Measurements from ENCODE around the gene CPED1. TPM values are rescaled to one million over a fixed set of nuclear protein-coding genes. Genes with fewer than 3 reads are reported as not detected.
"Not testable (repeated sequence)": the region's sequence is repeated elsewhere in the genome, so short reads cannot be mapped to it uniquely, and the experiment has no call there.

CPED1 gene
- total and polyA plus RNA-seq, 7 experiments from 2014 or later = 0.10 to 4.5 (median 0.40) TPM; not detected in 2

DNA sequence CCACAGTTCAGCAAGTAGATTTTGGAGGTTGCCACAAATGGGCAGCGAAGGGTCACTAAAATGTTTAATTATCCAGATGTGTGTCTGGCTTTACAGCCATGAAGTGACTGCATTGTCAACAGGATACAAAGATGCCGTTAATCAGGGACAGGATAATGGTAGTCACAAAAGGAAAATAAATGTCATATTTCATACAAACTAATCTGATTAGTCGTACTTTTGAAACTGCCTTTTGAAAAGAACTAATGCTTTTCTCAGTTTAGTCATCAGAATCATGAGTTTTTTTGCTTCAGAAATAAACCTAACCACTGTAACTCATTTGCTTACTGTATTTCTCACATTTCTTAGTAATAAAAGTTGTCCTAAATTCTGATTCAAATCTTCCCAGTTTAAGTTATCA is 318.1 kb downstream of the CPED1 start:
- Histone ChIP-seq H3K27me3 (ENCODE audit: control insufficient read depth in 2 of 2, insufficient read depth in 2 of 2, low read length in 2 of 2) (no peaks in the 10 kb centered on the region), H3K9me3 (ENCODE audit: control insufficient read depth in 2 of 3, low read length in 3 of 3) (no peaks in the 10 kb centered on the region), H3K27ac (ENCODE audit: low read depth, low read length) (no peak overlapping the region), H3K4me1 (ENCODE audit: control insufficient read depth in 2 of 2, insufficient read depth in 2 of 2, low read length in 2 of 2) (no peaks in the 10 kb centered on the region), H3K4me3 (ENCODE audit: low read length) (no peak overlapping the region), H3K36me3 (ENCODE audit: control insufficient read depth in 2 of 3, insufficient read depth in 3 of 3, low read length in 3 of 3) (no peaks in the 10 kb centered on the region)
- H3K27ac Mint-ChIP-seq = no peak overlapping the region
- CTCF ChIA-PET = no interaction called here
- POLR2A ChIA-PET = no interaction called here
- H3K4me1 Mint-ChIP-seq = no peaks in the 10 kb centered on the region
- intact Hi-C loops (cut with micrococcal nuclease) = no loop called here
- H3K4me3 Mint-ChIP-seq = no peak overlapping the region
- peaks cover 0 to 6% (median 1%) of the 10 kb centered on the region in 11 donors for H3K9me3 Mint-ChIP-seq
- no peaks in the 10 kb centered on the region for H3K36me3 Mint-ChIP-seq
- peaks cover 17 to 31% (median 23%) of the 10 kb centered on the region in 5 donors for H3K27me3 Mint-ChIP-seq
- ATAC-seq (no peak), DNase-seq (no peak)

DNA sequence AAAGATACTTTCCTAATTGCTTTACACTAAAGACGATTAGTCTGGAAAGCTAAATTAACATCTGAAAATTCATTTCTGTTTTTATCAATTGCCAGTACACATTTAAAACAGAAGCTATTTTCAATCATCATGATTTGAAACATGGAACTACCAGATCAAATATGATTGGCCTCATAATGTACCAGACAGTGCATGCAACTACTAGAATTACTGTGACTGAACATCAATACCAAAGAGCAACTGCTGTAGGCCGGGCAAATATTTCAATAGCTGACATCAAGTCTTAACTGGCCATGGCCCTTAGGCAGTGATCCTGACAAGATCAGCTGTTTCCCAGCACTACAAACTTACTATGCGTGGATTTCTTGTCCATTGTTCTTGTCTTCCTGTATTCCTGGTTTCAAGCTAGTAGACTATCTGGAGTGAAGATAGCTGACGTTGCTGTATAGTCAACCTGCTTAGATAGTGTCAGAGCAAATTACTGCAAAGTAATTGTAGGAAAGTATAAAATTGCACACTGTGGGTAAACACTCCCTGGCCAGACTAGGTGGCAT is 318.6 kb downstream of the CPED1 start:
- Histone ChIP-seq H3K4me1 (ENCODE audit: control insufficient read depth in 2 of 2, insufficient read depth in 2 of 2, low read length in 2 of 2) (no peaks in the 10 kb centered on the region), H3K27ac (ENCODE audit: low read depth, low read length) (no peak overlapping the region), H3K27me3 (ENCODE audit: control insufficient read depth in 2 of 2, insufficient read depth in 2 of 2, low read length in 2 of 2) (no peaks in the 10 kb centered on the region), H3K9me3 (ENCODE audit: control insufficient read depth in 2 of 3, low read length in 3 of 3) (no peaks in the 10 kb centered on the region), H3K36me3 (ENCODE audit: control insufficient read depth in 2 of 3, insufficient read depth in 3 of 3, low read length in 3 of 3) (no peaks in the 10 kb centered on the region), H3K4me3 (ENCODE audit: low read length) (no peak overlapping the region)
- Mint-ChIP-seq H3K27ac (no peak overlapping the region), H3K36me3 (no peaks in the 10 kb centered on the region), H3K27me3 (peaks cover 17 to 29% (median 20%) of the 10 kb centered on the region in 5 donors), H3K4me1 (no peaks in the 10 kb centered on the region), H3K9me3 (peaks cover 0 to 6% (median 1%) of the 10 kb centered on the region in 11 donors), H3K4me3 (no peak overlapping the region)
- ATAC-seq (no peak), DNase-seq (no peak)
- ChIA-PET CTCF (no interaction called here), POLR2A (no interaction called here)
- intact Hi-C loops (cut with micrococcal nuclease) = no loop called here

DNA sequence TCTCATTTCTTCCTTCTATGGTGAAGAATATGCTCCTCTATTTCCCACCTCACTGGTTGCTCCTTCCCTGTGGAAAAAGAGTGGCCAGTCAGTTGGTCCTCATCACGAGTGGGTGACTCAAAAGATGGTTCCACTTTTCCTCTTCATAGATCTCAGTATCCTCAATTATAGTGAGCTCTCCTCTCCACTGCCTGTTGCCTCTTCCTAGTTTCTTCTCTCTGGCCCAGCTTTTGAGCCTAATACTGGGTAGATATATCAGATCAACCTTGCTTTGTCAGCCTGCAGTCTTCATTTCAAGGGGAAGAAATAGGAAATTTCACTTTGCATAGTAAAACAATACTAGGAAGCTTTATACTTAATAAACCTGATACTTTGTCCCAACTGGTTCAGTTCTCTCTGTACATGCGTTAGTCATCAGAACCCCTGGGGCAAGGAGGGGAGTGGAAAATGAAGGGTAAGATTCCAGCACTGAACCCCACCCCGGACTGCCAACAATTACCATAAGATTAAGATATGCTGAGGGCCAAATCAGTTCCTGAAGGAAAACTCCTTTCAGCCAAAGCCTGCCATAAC is 324.8 kb downstream of the CPED1 start:
- H3K4me1 Mint-ChIP-seq = no peaks in the 10 kb centered on the region
- H3K27me3 Mint-ChIP-seq = peaks cover 8 to 25% (median 19%) of the 10 kb centered on the region in 5 donors
- H3K4me1 ChIP-seq (ENCODE audit: control insufficient read depth in 2 of 2, insufficient read depth in 2 of 2, low read length in 2 of 2) = no peaks in the 10 kb centered on the region
- H3K27me3 ChIP-seq (ENCODE audit: control insufficient read depth in 2 of 2, insufficient read depth in 2 of 2, low read length in 2 of 2) = no peaks in the 10 kb centered on the region
- CTCF ChIA-PET = no interaction called here
- no peaks in the 10 kb centered on the region for H3K36me3 Mint-ChIP-seq
- no peak overlapping the region for H3K27ac ChIP-seq (ENCODE audit: low read depth, low read length)
- no peak for ATAC-seq
- POLR2A ChIA-PET = no interaction called here
- H3K4me3 Mint-ChIP-seq = no peak overlapping the region
- intact Hi-C loops (cut with micrococcal nuclease) = no loop called here
- no peak for DNase-seq
- H3K9me3 Mint-ChIP-seq = peaks cover 0 to 6% (median 1%) of the 10 kb centered on the region in 11 donors
- H3K4me3 ChIP-seq (ENCODE audit: low read length) = no peak overlapping the region
- no peaks in the 10 kb centered on the region for H3K9me3 ChIP-seq (ENCODE audit: control insufficient read depth in 2 of 3, low read length in 3 of 3)
- no peaks in the 10 kb centered on the region for H3K36me3 ChIP-seq (ENCODE audit: control insufficient read depth in 2 of 3, insufficient read depth in 3 of 3, low read length in 3 of 3)
- no peak overlapping the region for H3K27ac Mint-ChIP-seq

DNA sequence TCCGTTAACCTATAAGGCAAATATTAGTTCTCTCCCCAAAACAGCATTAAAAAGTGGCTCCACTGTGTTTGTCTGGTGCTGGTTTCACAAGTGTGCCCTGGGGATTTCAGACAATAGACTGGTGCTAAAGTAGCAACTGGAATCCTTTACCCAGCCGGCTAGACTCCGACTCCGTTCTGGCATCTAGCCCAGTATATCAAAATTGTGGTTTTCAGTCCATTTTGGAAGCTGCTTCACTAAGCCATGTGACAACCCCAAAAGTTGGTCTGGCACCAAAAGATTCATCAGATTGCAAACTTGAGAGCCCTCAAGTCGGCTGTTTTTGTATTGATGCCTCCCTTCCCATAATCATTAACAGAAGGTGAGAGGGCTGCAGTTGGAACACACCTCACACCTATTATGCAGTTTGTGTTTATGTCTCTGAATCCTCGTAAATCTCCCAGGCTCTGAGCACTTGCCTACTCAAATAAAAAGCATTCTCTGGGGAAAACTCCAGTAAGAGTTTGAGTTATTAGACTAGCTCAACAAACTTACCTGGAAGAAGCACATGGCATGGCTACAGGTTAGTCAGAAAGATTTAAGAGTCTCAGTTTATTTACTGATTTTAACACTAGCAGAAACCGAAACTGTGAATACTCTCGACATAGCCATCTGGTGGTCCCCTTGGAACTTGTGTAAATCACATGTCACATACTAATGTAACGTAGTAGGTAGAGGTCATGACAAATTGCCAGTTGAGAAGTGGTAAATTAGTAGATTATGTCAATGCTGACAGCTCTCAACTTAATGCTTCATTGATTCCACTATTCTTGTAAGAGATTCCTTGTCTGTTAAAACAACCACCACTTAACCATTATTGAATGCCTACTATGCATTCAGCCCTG is 325.5 kb downstream of the CPED1 start:
- no peak for DNase-seq
- no peaks in the 10 kb centered on the region for H3K4me1 ChIP-seq (ENCODE audit: control insufficient read depth in 2 of 2, insufficient read depth in 2 of 2, low read length in 2 of 2)
- Mint-ChIP-seq H3K4me1 (no peaks in the 10 kb centered on the region), H3K27ac (no peak overlapping the region), H3K9me3 (peaks cover 0 to 6% (median 1%) of the 10 kb centered on the region in 11 donors), H3K4me3 (no peak overlapping the region), H3K36me3 (no peaks in the 10 kb centered on the region), H3K27me3 (peaks cover 8 to 24% (median 18%) of the 10 kb centered on the region in 5 donors)
- H3K36me3 ChIP-seq (ENCODE audit: control insufficient read depth in 2 of 3, insufficient read depth in 3 of 3, low read length in 3 of 3) = no peaks in the 10 kb centered on the region
- ATAC-seq = no peak
- H3K27me3 ChIP-seq (ENCODE audit: control insufficient read depth in 2 of 2, insufficient read depth in 2 of 2, low read length in 2 of 2) = no peaks in the 10 kb centered on the region
- H3K9me3 ChIP-seq (ENCODE audit: control insufficient read depth in 2 of 3, low read length in 3 of 3) = no peaks in the 10 kb centered on the region
- no peak overlapping the region for H3K4me3 ChIP-seq (ENCODE audit: low read length)
- no peak overlapping the region for H3K27ac ChIP-seq (ENCODE audit: low read depth, low read length)
- intact Hi-C loops (cut with micrococcal nuclease) = no loop called here
- CTCF ChIA-PET = no interaction called here
- POLR2A ChIA-PET = no interaction called here

DNA sequence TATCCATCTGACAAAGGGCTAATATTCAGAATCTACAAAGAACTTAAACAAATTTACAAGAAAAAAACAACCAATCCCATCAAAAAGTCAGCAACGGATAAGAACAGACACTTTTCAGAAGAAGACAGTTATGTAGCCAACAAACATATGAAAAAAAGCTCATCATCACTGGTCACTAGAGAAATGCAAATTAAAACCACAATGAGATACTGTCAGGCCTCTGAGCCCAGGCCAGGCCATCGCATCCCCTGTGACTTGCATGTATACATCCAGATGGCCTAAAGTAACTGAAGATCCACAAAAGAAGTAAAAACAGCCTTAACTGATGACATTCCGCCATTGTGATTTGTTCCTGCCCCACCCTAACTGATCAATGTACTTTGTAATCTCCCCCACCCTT is 326.7 kb downstream of the CPED1 start:
- H3K4me3 Mint-ChIP-seq; intact Hi-C loops (cut with micrococcal nuclease); H3K4me1 ChIP-seq (ENCODE audit: control insufficient read depth in 2 of 2, insufficient read depth in 2 of 2, low read length in 2 of 2); H3K4me1 Mint-ChIP-seq; H3K27ac ChIP-seq (ENCODE audit: low read depth, low read length); CTCF ChIA-PET; H3K36me3 Mint-ChIP-seq; DNase-seq; POLR2A ChIA-PET; H3K27me3 ChIP-seq (ENCODE audit: control insufficient read depth in 2 of 2, insufficient read depth in 2 of 2, low read length in 2 of 2); H3K4me3 ChIP-seq (ENCODE audit: low read length); ATAC-seq; H3K27ac Mint-ChIP-seq; H3K9me3 Mint-ChIP-seq; H3K9me3 ChIP-seq (ENCODE audit: control insufficient read depth in 2 of 3, low read length in 3 of 3); H3K36me3 ChIP-seq (ENCODE audit: control insufficient read depth in 2 of 3, insufficient read depth in 3 of 3, low read length in 3 of 3): not testable (repeated sequence)
- H3K27me3 Mint-ChIP-seq = peaks cover 0 to 24% (median 15%) of the 10 kb centered on the region in 5 donors

DNA sequence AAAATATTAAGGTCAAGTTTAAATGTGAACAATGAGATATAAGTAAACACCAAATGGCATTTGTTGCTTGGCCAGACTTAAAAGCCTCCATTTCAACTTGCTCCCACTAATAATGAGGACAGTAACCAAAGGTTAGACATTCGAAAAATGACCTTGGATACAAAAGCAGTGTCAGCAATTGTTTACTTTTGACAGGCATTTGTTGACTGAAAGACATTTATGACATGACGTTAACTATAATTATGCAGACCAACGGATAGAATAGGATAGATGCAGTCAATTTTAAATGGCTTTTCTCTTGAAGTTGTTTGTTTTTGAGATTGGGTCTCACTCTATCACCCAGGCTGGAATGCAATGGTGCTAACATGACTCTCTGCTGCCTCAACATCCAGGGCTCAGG is 333.9 kb downstream of the CPED1 start:
- DNase-seq = no peak
- intact Hi-C loops (cut with micrococcal nuclease) = no loop called here
- Histone ChIP-seq H3K27me3 (ENCODE audit: control insufficient read depth in 2 of 2, insufficient read depth in 2 of 2, low read length in 2 of 2) (peaks cover 0 to 4% of the 10 kb centered on the region in 2 donors), H3K36me3 (ENCODE audit: control insufficient read depth in 2 of 3, insufficient read depth in 3 of 3, low read length in 3 of 3) (no peaks in the 10 kb centered on the region), H3K27ac (ENCODE audit: low read depth, low read length) (no peak overlapping the region), H3K9me3 (ENCODE audit: control insufficient read depth in 2 of 3, low read length in 3 of 3) (no peaks in the 10 kb centered on the region), H3K4me3 (ENCODE audit: low read length) (no peak overlapping the region), H3K4me1 (ENCODE audit: control insufficient read depth in 2 of 2, insufficient read depth in 2 of 2, low read length in 2 of 2) (no peaks in the 10 kb centered on the region)
- Mint-ChIP-seq H3K36me3 (no peaks in the 10 kb centered on the region), H3K27me3 (peaks cover 27 to 32% (median 29%) of the 10 kb centered on the region in 5 donors), H3K27ac (no peak overlapping the region), H3K4me3 (no peak overlapping the region), H3K9me3 (no peaks in the 10 kb centered on the region), H3K4me1 (no peaks in the 10 kb centered on the region)
- CTCF ChIA-PET = no interaction called here
- POLR2A ChIA-PET = no interaction called here
- no peak for ATAC-seq
